Measurements from ENCODE around the gene JAG2.

The JAG2 gene

DNA sequence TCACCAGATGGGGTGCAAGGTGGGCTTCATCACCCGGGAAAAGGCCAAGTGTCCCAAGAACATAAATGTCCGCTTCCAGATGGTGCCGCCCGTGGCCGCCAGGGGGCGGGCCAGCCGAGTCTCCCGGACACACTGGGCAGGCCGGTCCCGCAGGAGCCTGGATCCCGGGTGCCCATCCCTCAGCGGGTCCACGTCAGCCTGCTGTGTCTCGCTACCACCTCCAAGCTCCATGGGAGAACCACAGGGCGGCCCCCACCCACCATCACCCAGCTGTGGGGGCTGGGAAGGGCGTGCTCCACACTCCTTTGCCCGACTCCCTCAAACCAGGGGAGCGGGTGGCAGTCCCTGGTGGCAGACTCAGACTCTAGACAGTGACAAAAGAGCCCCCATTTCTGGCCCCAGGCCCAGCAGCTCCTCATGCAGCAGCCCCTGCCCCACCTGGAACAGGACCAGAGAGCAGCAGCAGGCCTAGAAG lies 34.5 kb upstream of the JAG2 start:
- FAIRE-seq: no peak

DNA sequence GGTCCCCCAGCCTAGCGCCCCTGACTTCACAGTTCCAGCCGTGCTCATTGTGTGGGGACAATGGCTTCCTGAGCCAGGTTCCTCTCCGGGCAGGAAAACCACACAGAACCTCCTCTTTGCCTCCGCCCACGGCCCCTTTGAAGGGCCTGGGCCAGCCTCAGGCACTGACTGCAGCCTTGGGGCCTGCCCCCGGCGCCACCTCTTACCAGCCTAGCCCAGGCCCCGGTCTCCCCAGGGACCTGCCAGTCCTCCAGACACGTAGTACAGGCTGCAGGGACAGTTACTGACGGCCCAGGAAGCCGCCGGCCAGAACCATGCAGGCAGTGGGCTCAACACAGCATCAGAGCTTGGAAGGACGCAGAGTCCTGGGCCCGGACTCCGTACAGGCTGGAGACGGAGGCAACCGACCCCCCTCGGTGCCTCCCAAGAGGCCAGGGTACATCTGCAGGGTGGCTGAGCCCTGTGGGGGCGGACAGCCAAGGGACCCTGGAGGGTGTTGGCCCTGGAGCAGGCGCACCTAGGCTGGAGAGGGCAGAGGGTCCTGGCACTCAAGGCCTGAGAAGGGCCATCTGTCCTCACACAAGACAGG lies 33.4 kb upstream of the JAG2 start:
- FAIRE-seq: no peak

DNA sequence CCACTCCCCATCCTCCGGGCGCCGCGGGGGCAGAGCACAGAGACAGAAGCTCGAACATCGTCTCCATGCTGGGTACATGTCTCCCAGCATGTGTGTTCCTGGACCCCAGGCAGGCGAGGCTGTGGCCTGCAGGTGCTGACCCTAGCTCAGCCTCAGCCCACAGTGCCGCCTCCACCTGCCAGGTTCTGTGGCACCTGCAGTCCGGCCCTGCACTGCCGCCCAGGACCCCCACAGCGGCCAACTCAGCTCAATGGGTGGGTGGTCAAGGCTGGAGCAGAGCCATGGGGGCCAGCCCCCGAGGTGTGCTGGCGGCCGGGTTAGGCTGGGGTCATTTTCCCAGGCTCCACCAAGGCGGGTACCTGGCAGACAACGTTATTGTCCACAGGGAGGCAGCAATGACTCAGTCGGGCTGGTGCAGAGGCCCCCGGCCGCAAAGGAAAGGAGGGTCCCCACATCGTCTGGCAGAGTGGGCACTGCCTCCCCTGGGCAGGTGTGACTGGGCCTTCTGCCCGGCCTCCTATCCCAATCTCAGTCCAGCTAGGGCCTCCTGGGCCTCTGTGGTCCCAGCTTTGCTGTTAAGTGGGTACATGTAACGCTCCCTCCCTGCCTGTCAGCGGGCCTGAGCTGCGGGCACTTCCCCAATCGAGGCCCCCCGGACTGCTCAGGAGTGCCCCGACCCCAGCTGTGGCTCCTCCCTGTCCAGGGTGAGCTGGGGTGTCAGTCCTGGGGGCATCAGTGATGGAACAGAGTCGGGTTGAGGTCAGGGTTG lies 32.8 kb upstream of the JAG2 start:
- FAIRE-seq: no peak

DNA sequence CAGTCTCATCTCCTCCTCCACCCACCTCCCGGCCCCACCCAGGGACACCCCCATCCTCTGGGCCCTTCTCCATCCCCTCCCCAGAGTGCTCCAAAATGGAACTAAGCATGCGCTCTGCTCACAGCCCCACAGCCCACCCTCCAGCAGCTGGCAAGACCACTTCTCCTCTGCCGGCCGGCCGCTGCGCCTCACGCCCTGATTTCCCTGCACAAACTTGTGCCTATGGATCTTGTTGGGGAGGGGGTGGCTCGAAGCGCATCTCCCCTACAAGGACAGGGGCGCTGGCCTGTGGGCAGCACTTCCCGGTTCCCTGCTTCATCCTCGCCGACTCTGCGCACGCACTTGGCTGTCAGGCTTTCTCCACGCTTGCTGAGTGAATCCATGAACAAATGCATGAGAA lies 32.1 kb upstream of the JAG2 start:
- no peak for FAIRE-seq

DNA sequence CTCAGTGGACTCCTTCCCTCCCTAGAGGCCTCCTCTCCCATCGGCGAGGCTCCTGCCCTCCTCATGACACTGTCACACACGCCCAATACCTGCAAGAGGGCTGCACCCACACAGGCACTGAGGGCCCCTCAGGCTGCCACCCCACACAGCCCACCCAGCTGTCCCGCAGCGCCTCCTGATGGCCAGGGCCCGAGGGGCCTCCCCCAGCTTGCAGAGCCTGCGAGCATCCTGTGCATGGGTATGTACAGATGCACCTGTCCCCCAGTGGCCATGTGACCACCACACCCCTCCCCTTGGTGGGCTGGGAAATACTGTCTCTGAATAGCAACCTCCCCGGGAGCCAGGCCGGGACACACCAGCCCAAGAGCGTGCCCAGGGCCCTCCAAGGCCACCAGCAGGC lies 31.5 kb upstream of the JAG2 start:
- FAIRE-seq: no peak

DNA sequence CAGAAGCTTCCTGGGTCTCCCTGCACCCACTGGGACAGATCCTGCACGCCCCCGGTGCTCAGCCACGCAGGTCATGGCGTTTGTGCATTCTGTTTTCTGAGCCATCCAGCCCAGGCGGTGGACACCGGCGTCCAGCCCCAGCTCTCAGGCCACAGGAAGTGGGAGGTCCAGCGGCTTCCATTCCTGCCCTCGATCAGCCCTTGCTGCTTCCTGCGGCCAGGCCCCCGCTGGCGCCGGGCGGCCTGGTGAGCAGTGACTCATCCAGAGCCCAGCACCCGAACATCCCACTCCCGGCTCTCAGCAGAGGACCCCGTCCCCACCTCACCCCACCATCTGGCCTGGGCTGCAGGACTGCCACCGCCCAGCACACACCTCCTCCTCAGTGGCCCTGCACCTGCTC lies 30.5 kb upstream of the JAG2 start:
- FAIRE-seq: no peak

DNA sequence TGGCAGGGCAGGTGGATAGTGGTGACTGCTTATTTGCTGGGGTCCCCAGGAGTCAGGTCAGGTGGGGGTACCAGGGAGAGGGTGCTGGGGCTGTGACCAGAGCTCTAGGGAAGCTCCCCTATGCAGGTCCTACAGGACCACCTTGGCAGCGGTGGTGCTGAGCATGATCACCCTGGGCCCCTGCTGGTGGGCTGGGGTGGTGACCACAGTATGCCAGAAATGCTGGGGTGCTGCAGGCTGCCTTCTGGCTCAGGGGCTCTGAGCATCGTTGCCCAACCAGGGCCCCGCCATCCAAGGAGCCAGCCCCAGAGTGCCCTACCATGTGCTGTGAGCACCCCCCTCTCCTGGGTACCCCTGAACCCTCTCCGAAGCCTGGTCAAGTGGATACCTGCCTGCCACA lies 30.0 kb upstream of the JAG2 start:
- no peak for FAIRE-seq

DNA sequence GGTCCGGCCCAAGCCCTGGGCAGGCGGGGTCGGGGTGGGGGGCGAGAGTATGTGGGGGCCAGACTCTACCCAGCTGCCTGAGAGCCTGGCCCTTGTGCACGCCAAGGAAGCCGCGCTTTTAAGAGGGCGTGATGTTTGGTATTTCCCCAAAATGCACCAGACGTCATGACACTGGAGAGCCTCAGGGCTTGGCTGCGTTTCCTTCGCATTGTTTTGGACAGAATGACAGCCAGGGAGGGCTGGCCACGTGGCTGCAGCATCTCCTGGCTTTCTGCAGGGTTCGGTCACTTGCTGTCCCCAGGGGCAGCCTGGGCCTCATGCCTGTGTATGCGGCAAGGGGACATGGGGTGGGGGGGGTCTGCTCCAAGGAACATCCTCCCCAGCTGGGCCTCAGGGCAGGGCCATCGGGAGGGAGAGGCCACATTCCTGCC lies 28.6 kb upstream of the JAG2 start:
- FAIRE-seq: no peak

DNA sequence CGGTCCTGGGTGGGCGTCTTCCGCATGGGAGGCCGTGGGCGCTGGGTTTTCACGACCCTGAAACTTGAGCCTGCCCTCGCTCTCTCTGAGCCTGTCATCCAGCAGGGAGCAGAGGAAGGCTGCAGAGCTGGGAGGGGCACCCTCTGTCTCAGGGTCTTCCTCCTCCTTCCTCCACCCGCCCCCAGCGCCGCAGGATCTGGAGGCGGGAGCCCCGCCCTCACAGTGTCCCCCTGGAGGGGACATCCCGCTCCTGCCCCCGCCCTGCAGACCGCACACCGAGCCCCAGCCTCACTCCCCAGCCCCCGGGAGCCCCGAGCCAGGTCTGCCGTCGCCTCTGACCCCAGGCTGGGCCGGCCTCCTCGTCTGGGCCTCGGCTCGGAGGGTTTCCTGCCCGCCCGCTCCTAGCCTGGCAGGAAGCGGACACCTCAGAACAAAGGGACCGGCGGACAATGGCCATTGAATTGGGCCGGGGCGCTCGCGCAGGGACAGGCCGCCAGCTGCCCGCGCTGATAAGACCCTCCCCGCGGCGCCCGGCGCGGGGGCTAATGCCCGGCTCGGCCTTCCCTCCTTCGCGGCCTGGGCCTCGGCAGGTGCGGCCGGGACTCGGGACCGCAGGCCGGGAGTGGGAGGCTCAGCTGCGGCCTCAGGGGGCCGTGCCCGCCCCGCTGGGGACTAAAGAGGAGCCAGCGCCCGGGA lies 27.8 kb upstream of the JAG2 start:
- no peak for FAIRE-seq

DNA sequence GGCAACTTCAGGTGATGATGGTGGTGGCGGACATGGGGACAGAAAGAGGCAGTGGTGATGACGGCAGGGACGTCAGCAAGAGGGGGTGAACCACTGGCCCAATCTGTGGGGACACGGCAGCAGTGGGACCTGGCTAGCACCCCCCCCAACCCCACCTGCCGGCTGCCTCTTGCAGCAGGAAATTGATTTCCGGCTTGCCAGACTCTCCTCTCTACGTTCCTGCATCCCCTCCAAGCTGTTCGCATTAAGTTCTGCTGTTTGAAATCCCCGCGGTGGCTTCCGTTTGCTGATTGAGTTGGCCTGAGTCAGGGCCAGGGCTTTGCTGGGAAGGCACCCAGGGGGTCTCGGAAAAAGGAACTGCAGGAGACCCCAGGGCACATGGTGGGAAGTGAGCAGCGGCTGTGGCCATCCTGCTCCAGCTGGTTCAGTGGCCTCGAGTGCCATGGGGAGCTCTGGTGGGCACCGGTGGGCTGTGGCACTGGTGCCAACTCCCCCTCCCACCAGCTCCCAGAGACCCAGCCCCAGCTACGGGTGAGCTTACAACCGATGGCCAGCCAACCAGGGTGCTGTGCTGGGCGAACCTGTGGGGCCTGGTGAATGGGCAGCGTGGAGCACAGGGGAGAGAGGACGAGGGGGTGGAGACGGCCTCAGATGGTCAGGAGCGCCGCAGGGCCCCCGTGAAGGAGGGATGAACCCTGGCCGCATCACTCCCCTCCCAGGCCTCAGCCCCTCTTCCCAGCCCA lies 27.1 kb upstream of the JAG2 start:
- FAIRE-seq: no peak

DNA sequence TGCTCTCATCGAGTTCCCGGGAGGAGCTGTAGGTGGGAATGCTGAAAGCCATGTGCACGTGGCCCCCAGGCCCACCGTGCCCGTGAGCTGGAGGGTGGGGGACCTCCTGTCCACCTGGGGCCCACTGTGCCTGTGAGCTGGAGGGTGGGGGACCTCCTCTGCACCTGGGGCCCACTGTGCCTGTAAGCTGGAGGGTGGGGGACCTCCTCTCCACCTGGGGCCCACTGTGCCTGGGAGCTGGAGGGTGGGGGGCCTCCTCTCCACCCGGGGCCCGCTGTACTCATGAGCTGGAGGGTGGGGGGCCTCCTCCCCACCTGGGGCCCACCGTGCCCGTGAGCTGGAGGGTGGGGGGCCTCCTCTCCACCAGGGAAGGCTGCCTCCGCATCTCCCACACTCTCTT lies 26.5 kb upstream of the JAG2 start:
- FAIRE-seq: no peak

DNA sequence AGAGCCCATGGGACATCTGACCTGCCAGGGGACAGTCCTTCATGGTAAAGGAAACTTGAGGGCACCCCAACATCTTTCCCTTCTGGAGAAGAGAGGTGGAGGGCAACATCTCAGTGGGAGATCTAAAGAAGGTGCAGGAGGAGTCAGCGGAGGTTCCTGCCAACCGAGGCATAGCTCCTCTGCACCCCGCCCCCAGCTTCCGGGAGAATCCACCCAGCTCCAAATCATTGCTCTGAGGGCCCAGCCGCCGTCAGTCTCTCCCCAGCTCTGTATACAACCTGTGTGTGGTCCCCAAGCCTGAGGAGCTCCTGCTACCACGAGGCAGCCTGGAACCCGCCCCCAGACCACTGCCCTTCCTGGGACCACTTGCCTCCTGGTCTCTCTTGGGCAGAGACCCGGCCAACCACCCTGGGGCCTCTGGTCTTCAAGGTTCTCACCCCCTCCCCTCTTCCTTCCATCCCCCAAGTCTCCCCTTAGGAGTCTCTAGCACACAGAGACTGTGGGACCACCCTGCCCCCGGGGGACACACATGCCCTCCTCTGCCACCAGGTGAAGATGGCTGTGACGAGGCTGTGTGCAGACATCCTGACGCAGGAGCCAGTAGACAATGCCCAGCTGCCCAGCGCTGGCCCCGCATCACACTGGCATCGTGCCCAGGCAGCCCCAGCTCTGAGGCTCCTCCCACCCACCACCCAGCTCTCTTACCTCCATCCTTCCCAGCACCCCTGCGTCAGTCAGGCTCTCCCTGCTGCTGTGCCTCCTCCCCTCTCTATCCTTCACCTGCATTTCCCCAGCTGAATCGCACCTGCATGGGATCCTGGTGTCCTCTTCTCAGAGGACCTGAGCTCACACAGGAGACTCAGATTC lies 25.6 kb upstream of the JAG2 start:
- no peak for FAIRE-seq

DNA sequence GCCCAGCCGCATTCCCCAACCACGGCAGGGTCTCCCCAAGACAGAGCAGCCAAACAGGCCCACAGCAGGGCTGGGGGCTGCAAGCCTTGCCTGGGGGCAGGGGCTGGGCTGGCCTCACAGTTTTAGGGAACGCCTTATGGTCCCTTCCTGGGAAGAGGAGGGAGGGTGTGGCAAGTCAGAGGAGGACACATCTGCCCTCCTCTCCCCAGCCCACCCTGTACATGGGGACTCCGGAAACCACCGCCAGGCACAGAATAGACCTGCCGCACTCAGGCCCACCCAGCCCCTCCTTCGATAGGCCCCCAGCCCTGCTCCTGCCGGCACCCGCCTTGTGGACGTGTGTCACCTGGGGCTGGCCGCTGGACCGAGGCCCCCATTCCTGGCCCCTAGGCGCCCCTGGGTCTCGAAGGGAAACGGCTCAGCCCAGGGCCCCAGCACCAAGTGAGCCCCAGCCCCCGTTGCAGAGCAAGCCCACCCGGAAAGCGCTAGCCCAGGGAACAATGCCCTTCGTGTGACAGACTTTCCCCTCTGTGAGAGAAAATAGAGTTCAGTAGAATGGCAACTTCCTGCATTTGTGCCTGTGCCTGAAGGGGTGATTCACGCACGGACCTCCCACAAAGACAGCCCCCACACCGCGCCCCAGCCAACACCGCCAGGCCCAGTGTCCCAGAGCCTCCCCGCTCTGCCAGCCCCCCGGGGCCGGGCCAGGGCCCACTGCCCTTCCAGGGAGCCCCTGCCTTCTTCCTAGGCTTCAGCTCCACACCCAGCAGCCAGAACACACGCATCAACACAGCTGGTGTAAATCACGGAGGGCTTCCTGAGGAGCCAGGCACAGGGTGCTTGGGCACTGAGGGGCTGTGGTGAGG lies 24.5 kb upstream of the JAG2 start:
- FAIRE-seq: no peak

DNA sequence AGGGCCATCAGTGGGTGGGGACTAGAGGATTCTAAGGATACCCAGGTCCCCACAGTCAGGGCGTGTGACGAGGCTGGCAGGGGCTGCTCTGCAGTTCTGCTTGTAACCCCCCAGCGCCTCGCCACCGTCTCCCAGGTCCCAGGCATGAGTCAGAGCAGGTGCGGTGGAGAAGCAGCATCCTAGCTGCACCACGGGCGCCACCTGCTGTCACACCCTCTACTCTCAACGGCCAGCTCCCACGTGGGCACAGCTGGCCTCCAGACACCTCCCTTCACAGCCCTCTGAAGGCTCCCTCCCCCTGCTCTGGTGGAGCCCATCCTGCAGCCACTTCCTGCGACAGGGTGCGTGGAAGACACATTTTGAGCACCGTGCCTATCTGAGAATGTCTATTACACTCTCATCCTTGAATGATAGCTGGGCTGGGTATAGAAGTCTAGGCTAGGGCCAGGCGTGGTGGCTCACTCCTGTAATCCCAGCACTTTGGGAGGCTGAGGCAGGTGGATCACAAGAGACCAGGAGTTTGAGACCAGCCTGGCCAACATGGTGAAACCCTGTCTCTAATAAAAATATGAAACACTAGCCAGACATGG lies 19.5 kb upstream of the JAG2 start:
- no peak for FAIRE-seq

DNA sequence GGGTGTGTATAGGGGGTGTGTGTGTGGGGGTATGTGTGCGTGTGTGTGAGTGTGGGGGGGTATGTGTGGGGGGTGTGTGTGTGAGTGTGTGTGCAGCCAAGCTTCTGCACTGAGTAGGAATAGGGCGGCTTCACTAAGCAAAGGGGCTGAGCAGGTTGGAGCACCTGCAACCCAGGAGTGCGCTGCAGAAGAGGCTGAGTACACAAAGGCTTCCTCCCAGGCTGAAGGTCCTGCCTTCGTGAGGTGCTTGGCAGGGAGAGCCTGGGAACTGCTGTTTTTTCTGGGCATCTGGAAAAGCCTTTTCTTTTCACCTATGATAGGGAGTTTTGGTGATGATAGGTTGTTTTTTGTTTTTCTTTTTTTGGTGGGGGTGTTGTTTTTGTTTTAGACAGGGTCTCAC lies 18.5 kb upstream of the JAG2 start:
- FAIRE-seq: no peak

DNA sequence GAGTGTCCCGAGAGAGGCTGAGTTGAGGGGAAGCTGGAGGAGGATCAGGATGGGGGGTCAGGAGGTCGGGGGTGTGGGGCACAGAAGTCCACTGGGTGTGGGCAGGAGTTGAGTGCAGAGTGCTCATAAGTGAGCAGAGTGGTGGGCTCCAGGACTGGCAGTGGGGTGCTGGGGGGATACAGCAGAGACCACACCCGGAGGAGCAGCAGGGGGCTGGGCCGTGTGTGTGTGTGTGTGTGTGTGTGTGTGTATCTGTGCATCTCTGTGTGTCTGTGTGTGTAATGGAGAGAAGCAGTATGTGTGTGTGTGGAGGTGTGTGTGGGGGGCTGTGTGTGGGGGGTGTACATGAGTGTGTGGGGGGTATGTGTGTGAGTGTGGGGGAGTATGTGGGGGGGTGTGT lies 17.4 kb upstream of the JAG2 start:
- no peak for FAIRE-seq

DNA sequence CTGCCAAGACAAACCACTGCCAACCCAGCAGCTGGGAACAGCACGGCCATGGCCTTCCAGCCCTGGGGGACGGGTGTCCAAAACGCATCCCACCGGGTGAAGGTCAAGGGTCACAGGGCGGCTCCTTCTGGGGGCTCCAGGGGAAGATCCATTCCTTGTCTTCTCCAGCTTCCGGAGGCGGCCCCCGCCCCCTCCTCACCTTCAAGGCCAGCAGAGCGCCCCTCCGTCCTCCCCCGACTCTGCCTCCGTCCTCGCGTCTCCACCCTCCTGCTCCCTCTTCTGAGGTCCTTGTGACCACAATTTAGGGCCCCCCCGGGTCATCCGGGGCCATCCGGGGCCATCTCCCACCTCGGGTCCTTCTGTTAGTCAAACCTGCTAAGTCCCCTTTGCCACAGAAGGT lies 16.4 kb upstream of the JAG2 start:
- no peak for FAIRE-seq

DNA sequence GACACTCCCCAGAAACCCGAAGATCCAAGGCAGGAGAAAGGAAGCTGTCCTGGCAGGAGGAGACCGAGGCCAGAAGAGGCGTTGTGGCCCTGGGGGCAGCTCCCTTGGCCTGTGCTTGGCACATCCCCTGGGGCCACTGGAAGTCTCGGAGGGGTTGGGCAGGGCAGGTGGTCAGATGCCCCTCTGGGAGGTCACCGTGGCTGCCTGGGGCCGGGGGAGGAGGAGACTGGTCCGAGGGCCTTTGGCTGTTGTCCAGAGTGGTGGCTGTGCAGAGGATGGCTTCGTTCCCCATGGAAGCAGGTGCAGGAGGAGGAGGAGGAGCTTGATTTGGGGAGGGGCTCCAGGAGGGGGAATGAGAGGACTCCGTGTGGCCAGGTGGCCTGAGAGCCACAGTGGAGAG lies 15.9 kb upstream of the JAG2 start:
- FAIRE-seq: no peak

DNA sequence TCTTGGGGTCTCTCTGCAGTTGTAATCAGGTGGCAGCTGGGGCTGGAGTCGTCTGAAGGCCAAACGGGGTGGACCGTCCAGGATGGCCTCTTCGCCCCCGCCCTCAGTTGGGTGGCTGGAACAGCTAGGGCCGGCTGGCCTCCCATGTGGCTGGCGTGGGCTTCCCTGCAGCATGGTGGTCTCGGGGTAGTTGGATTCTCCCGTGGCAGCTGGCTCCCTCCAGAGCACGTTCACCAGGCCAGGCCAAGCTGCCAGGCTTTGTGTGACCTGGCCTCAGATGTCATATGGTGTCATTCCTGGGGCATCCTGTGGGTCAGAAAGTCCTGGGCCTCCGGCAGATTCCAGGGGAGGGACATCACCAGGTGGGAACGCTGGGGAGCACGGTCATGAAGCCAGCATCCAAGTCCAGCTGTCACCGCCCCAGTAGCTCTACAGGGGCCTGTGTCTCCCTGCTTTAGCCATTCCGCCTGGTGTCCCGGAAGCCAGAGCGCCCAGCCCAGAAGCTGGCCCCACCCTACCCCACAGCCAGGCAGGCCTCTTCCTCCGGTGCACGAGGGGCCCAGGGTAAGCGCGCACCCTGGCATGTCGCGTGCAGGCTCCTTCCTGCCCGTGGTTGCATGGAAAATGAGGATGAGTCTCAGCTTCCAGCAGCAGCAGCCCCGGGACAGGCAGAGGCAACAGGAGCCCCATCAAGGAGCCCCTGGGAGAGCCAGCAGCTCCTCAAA lies 13.9 kb upstream of the JAG2 start:
- no peak for FAIRE-seq

DNA sequence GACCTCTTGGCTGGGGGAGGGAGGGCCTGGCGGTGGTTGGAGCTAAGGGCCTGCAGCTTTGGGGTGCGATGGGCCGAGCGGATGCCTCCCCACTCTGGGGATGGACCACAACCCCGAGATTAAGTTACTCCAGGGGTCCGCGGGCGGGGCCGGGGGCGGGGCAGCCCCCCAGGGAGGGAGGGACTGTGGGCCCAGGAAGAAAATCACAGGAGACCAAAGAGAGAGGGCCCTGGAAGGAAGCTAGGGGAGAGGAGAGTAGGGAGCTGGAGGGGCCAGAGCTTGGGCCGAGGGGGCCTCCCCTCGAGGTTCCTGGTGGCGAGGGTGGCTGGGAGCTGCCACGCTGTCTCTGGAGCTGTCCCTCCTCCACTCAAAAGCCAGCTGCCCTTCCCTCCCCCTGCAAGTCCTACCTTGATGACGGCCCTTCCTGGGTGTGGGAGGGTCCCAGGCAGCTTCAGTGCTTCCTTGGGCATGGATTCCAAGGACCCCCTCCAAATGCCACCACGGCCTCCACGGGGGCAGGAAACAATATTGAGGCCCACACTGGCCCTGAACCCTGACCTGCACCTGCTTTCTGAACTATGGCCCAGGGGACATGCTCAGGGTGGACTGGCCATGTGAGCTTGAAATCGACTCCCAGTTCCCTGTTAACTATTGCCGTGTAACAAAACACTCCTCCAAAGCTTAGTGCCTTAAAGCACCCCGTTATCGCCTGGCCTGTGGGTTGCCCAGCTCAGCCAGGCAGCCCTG lies 13.1 kb upstream of the JAG2 start:
- no peak for FAIRE-seq

Measured in G401.6 (cell line).